Stimulated activated CD4-positive, alpha-beta T cell treated with anti-CD3 and anti-CD28 coated beads, Interleukin-1b, Interleukin-23, amount 100 ng/mL, for 4 hours (primary cell): ENCODE results near the gene DUSP5.
"Not testable (repeated sequence)": the region's sequence is repeated elsewhere in the genome, so short reads cannot be mapped to it uniquely, and the experiment has no call there.

ENCODE experiments used
- DNase-seq, 2 donors: peaks; one replicate each; pipeline ENCODE4 v3.0.0-alpha.2; 2020; ENCODE audit warnings: low read depth in 2 of 2

The DUSP5 gene

DNA sequence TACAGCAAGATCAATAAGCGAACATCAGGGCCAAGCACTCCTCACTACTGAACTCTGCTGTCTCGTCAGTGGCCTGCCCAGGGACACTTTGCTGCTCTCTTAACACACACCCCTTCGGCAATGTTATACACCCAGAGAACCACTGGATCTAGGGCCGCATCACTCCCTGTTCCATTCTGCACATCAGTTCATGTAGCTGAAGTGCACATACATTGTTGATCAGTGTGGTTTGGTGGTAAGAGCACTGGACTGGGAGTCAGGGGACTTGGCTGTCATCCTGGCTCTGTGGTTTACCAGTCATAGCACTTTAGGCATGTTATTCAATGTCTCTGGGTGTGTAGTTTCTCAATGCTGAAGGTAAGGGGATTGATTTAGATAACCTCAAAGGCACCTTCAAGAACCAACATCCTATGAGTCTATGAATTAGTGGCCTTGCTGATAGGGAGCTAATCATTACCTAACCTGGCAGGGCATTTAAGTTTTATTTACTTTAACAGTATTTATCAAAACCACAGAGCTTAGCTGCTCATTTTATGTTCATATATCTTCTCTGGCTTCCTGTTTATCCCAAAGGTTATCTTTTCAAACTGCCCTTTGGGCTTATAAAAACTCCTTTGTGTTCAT is 24.8 kb downstream of the DUSP5 start:
- no peak for DNase-seq

DNA sequence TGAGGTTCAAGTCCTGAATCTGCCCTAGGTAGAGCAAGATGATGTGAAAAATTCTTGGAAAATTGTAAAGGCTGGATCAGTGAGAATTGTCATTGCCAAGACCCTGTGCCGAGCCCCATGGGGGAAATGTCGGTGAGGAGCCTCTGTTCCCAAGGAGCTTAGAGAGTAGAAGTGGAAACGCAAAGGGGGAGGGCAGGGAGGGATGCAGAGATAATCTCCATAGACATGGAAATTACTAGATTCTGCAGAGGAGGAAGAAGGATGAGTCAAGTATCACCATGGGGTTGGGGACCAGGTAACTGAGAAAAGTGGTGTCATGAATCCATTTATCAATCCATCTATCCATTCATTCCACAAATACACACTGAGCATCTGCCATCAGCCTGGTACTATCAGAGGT is 26.0 kb downstream of the DUSP5 start:
- DNase-seq = no peak

DNA sequence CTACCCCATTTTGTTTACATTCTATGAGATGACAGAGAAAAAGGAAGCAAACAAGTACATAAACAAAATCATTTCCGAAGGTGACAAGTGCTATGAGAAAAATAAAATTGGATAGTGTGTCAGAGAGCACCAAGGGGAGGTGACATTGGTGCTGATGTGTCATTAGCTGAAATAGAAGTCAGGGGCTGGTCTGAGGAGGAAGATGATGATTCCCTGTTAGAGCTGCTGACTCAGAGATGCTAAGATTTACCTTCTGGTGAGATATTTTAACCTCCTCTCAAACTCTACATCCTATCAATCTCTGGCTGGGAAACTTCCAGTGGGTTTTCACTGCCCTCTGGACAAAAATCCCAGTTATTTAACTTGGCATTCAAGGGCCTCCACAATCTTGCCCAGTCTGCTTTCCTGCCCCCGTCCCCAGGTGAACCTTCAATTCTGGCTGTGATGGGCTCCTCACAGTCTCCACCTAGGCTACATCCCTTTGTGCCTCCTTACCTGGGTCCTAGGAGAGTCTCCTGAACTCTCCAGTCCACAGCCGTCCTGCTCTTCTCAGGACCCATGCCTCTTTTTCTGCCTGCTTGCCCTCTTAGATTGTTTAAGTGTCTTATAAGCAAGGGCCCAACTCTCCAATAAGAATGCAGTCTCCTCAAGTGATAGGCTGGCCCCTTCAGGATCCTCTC is 26.6 kb downstream of the DUSP5 start:
- no peak for DNase-seq

DNA sequence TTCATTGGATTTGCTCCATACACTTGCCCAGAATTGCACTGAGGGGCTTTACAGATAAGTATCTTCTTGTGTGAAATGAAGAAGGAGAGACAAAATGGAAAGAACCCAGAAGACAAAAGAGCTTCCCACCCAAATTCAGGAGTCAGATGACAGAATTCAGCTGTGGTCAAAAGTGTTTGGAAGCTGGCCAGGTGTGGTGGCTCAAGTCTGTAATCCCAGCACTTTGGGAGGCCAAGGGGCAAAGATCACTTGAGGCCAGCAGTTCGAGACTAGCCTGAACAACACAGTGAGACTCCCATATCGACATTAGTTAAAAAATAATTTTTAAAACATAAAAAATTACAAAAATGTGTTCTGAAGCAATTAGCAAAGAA is 27.1 kb downstream of the DUSP5 start:
- DNase-seq = no peak

DNA sequence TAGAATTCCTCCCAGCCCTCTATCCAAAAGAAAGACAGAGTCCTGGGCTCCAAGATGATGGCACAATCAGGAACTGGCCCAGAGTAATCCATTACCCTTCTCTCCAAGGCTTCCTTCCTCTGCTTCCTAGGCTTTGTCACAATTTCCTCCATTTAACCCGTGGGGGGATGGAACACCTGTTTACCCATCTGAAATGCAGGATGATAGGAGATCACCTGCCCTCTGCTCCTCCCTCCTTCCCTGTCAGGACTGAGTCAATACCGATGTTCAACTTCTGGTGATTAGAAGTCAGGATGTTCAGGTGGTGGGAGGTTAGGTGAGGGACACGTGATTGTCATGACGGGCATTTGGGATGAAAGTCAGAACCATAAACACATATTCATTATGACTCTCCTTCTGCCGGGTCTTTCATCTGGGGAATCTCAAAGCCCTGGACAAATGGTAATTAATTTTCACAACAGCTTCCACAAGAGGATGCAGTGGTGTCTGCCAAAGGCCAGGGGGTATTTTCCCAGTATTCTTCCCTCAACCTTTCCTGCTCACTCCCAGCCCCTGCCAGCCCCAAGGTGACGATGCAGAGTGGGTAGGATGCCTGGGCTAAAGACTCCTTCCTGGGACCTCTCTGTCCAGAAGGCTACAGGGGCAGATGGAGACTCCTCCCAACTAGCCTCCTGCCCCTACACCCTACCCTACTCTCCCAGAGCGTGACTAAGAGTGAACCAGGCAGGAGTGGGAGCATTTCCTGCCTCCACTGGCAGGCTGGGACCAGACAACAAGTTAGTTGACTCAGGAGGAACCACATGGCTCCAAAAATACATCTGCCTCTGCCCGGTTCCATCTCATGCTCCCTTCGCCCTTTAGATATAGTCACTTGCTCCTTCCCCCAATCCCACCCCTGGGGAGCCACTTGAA is 27.9 kb downstream of the DUSP5 start:
- no peak for DNase-seq

DNA sequence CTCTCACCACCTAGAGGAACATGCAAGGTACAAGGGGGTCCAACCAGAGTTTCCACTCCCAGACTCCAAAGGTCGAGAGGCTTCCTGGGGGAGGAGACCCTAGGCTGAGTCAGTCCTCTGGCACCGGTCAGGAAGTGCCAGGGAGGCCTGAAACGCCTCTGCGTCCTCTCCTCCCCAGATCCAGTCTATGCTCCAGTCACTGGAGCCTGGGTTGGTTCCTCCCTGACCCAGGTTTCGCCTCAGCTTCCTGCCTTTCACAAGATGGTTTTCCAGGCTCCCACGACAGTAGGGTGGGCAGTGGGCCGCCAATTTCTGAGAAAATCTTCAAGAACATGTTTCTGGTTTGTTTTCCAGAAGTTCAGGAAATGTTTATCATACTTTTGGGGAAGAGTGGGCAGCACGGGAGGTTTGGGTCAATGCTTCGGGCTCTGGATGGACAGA is 30.0 kb downstream of the DUSP5 start:
- no peak for DNase-seq

DNA sequence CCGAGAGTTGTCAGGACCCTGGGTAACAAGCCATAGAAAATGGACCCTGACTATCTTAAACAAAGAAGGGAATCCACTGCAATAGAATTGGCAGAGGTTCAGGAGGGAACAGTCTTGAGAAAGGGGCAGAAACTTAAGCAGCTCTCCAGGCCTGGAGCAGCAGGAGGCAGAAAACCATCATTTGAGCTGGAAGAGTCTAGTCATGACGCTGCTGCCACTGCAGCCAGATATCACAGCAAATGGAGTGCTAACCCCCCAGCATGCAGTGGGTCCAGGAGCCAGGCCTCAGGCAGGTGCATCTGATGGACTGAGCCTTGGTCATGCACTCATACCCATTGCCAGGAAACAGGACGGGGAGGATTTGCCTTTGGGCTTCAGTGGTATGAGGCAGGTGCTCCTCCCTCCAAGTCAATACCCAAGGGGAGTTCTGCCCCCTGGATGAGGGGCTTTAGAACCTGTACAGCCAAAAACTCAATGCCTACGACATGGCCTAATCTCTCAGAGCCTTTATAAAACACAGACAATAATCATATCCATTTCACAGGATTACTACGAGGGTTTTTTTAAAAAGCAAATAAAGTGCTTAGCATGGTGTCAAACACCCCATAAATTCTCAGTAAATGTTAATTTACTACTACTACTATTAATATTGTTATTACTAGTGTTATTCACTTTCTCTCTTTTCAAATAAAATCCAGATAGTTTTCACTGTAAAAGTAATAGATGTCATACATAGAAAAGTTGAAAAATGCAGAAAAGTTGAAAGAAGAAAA is 30.7 kb downstream of the DUSP5 start:
- DNase-seq = no peak

DNA sequence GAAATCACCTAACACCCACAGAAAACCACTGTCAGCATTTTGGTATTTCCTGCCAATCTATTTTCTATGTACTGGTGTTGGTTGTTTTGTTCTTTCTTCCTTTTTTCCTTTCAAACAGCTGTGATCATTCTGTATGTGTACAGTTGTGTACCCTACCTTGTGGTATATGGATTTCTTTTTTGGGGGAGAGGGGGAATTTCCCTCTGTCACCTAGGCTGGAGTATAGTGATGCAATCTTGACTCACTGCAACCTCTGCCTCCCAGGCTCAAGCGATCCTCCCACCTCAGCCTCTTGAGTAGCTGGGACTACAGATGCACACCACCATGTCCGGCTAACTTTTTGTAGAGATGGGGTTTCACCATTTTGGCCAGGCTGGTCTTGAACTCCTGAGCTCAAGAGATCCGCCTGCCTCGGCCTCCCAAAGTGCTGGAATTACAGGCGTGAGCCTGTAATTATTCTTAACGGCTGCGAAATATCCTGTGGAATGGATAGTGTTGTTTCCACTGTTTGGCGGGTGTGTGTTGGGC is 31.4 kb downstream of the DUSP5 start:
- DNase-seq = peak in 1 of 2 donors; percentile 34

DNA sequence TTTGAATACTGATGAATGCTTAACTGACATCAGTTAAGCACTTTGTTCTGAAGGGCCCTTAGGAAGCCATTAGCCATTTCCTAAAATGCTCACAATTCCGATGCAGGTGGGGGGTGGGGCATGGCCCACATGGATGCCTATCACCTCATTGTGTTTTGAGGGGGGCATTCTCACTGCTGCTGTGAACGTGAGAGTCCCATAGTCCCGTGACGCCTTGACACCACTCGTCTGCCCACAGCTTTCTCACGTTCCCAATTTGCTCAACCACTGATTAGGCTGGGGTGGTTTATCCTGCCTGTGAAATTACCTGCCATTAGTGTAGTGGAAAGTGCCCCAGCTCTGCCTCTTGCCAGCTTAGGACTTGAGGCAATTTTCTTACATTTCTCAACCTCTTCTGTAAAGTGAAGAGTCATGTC is 31.9 kb downstream of the DUSP5 start:
- no peak for DNase-seq

DNA sequence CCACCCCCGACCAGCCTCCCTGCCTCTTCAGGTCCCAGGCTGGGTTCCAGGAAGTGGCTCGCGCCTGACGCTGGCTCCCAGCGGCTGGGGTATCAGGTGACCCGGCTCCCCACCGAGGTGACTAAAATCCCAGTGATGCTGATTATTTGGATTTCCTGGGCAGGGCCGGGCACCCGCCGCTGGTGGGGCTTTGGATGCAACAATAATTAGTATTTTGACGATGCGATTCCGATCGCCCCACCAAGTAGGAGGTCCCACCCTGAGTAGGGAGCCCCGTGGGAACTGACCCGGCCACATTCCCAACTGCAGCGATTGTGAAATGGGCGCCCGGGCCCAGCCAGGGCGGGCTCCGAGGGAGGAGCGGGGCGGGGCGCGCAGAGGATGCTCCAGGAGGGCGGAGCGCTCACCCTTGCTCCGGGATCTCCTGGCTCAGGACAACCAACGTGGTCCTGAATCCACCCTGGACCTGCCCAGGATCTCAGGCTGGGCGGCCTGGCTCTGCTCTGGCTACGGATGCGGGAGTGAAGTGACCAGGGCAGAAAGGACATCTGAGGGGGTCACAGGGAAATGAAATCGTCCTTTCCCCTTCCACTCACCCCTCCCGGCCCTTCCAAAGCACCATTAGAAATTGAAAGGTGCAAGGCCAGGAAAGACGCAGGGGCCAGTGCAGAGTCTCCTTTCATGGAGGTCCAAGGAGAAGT is 32.6 kb downstream of the DUSP5 start:
- DNase-seq = no peak

DNA sequence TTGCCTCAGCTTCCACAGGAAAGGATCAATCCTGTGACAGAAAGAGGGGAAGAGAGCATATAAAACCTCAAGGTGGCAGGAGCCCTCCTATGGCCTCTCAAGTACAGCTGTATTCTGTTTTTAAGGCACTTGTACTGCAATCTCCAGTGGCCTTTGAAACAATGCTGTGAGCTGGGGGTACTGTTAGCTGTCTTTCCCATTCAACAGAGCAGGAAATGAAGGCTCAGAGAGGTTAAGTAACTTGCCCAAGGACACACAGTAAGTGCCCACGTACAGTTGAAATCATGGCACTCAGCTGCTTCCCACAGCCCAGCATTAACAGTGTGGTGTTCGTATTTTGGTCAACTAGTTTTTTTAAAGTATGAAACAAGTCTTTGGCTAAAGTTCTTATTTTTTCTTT is 34.0 kb downstream of the DUSP5 start:
- no peak for DNase-seq

DNA sequence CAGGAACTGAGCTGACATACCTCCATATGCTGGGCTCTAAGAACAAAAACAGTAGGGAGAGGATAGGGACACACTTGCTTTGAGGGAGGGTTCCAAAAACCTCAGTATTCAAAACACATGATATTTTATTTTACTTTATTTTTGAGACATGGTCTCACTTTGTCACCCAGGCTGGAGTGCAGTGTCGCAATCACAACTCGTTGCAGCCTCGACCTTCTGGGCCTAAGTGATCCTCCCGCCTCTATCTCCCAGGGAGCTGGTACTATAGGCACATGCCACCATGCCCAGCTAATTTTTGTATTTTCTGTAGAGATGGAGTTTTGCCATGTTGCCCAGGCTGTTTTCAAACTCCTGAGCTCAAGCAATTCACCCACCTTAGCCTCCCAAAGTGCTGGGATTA is 34.9 kb downstream of the DUSP5 start:
- not testable (repeated sequence) for DNase-seq

DNA sequence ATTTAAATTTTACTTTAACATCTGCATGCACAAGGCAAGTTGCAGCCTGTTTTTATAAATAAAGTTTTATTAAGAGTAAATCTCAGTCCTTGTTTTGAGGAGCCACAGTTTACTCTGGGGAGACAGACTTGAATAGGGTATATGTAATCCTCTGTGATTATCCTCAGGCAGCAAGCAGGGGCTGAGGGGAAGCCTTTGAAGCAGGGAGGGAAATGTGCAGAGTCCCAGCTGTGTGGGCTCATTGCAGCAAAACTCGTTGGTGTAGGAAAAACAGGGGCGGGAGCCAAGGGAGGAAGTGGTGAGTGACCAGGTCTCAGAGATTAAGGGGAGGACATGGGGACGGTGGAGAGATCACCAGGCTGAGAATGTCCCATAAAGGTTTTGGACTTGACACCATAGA is 35.4 kb downstream of the DUSP5 start:
- no peak for DNase-seq

DNA sequence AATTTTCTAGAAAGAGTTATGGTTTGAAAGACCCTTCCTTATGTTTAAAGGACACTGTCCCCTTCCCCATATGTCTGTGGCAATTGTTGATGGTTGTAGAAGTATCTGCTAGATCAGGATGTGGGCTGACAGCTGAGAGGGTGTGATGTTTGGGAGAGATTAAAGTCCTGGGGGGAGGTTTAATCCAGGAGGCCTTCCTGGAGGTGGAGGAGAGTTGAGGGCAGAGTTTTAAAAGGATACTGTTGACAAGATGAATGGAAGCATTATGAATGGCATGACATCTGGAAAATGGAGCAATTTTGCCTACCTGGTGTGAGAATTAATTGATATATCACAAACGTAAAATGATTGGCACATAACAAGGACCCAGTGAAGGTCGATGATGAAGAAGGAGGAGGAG is 36.9 kb downstream of the DUSP5 start:
- no peak for DNase-seq

DNA sequence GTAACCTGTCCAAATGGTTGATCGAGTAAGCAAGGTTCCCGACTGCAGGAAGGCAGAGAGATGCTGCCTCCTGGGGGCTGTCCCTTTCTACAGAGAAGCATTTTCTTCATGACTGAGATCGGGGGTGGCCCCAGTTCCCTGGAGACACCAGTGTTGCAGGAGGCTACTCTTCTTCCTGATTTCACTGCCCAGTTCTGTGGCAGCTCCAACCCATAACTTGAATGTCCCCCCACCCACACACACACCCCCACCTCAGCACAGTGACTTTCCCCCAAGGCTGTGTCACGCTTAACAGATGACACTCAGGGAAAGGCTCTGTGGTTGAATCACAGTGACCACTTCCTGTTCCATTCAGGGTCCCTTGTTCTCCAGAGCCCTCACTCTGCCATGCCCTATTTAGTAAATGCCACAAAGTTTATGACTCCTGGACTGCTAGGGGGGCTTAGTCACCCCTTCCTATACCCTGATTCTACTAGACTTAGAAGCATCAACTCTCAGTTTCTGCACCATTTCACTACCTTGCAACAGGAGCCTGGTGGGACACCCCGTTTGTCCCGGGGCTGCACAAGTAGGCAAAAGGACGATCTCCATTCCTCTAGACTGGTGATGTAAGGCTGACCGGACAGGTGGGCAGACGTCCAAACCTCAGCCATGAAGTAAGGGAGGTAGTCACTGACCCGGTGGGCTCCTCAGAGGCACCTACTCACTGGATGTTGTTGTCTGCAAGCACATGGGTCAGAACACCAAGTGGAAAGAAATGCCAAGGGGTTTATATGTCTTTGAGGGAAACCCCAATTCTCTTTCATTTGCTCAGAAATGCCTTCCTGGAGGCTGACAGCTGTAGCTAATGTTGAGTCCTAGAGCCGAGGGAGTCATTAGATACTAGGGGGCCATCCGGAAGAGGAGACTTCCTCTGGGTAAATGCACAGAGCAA is 38.5 kb downstream of the DUSP5 start:
- DNase-seq = peak; percentile 45 to 56

DNA sequence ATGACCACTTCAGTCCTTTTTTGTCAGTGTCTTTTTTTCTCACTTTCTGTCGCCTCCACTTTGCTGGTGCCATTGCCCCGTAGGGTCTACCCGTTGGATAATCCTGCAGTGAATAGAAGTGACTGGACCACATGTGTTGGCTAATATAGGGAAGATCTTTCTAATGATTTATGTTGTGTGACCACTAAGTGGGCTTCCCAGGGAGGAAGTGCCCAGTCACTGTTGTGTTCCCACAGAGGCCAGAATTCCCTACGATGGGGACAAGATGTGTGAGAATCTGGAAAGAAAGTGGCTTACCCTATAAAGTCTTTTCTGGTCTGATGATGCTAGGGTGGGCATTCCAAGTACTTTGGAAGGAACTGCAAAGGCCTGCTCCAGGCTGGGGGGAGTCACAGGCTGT is 41.4 kb downstream of the DUSP5 start:
- DNase-seq = no peak

DNA sequence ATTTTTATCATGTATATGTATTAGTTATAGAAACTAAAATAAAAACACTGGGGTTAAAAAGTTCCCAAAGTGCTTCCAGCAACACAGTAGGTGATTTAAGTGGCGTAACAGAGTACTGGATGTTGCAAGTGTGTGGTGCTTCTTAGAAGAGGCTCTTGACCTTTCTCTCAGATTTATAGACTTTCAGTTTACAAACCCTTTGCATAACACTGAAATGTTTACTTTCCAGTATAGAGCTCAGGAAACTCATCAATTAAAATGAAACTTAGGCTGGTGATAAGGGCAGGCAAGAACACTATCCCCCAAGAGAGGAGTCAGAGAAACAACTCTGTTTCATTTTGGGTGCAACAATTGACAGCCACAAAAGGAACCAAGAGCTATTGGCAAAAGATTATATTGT is 42.3 kb downstream of the DUSP5 start:
- DNase-seq = no peak

DNA sequence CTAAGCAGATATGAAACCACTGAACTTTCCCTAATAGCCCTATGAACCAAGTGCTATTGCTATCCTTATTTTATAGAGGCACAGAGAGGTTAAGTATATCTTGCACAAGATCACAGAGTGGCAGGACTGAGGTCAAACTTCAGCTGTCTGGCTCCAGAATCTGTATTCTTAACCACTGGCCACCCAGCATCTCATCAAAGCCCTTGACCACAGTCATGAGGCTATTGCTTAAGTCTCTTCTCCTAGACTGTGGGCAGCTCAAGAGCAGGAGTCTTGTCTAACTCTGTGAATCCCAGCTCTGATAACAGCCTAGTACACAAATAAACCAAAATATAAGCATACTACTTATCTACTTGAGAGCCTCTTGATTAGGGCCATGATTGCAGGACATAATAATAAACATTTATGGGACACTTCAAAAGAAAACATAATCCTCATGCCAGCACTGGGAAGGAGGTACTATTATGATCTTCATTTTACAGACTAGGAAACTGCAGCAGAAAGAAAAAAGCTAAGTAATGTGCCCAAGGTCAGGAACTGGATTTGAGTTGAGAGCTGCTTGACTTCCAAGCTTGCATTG is 47.3 kb downstream of the DUSP5 start:
- no peak for DNase-seq

DNA sequence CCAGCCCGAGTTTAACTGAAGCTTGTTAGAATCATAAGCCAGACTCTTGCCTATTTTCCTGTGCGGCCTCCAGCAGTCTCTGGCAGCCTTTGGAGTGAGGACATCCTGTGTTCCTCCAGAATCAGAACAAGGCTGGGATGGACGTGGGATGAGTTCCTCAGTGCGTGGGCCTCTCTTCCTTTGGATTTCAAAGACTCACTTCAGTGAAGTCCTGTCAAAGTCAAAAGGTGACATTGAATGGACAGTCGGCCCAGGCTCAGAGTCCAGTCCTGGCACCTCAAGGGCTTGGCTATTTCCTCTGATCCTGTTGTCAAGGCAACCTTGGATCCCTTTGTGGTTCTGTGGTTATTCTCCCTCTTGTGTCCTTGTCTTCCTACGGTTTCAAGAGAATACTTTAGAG is 48.4 kb downstream of the DUSP5 start:
- DNase-seq = no peak
